ENCODE measurements around the gene GMPS.

The GMPS gene

DNA sequence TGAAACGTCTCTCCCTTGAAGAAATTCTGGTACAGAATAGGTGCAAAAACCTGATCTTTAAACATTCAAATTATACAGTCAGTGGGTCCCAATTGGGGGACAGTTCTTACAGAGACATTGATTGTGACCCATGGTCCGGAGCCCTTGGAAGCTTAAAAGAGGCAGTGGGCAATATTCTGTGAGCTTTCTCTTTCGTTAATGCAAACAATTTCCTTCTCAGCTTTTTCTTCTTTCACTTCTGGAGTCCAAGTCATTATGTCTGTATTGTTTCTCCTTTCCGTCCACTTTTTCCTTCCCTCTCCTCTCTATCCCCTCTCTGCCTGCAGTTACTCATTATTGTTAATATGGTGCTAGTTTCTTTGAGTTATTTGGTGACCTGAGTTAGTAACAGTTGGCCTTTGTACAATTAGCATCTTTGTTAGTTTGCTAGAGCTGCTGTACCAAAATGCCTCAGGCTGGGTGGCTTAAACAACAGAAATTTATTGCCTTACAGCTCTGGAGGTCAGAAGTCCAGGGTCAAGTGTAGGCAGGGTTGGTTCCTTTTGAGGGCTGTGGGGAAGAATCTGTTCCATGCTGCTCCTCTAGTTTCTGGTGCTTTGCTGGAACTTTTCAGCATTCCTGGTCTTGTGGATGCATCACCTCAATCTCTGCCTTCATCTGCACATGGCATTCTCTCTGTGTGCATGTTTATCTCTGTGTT is 102.6 kb downstream of the GMPS start:
- Histone ChIP-seq H3K9me3 (ENCODE audit: control extremely low read depth in 1 of 5, control insufficient read depth in 4 of 5, insufficient read depth in 2 of 5, low read depth in 1 of 5, low read length in 4 of 5) (peaks cover 0 to 6% (median 0%) of the 10 kb centered on the region in 5 experiments), H3K27ac (ENCODE audit: insufficient read depth in 1 of 2, low read depth in 1 of 2, low read length in 2 of 2, poor library complexity in 1 of 2, severe bottlenecking in 2 of 2) (no peak overlapping the region), H3K27me3 (replicated peaks in 2 of 5; ENCODE audit: control insufficient read depth in 4 of 5, insufficient read depth in 5 of 5, low read length in 4 of 5) (no peaks in the 10 kb centered on the region), H3K4me1 (ENCODE audit: control extremely low read depth in 1 of 4, control insufficient read depth in 4 of 4, insufficient read depth in 4 of 4, low read length in 3 of 4) (no peaks in the 10 kb centered on the region), H3K36me3 (ENCODE audit: control insufficient read depth in 4 of 4, insufficient read depth in 4 of 4, low read length in 3 of 4) (no peaks in the 10 kb centered on the region), H3K4me3 (ENCODE audit: control insufficient read depth in 1 of 7, extremely low read depth in 1 of 7, insufficient read depth in 4 of 7, low read depth in 2 of 7, low read length in 6 of 7) (no peak overlapping the region)
- CTCF ChIA-PET, result no interaction called here
- POLR2A ChIA-PET, result no interaction called here
- 90% methylated on average over 3 of the region's 4 CpGs for WGBS (ENCODE audit: insufficient coverage)
- no peak for DNase-seq

DNA sequence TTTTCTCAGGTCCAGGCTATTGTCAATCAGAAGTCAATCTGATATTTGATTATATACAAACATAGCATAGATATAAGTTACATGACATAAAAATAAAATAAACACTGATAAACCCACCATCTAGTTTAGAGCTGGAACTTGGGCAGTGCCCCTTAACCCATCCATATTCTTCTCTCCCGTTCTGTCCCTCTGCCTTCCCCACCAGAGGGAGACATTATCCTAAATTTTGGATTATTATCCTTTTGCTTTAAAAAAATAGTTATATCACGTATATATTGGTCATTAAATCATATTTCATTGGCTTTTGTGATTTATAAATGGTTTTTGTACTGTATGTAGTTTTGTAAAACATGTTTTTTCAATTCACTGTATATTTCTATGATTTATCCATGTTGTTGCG is 107.9 kb downstream of the GMPS start:
- DNase-seq, result no peak
- ChIA-PET POLR2A (no interaction called here), CTCF (no interaction called here)
- Histone ChIP-seq H3K27ac (ENCODE audit: insufficient read depth in 1 of 2, low read depth in 1 of 2, low read length in 2 of 2, poor library complexity in 1 of 2, severe bottlenecking in 2 of 2) (no peak overlapping the region), H3K36me3 (ENCODE audit: control insufficient read depth in 4 of 4, insufficient read depth in 4 of 4, low read length in 3 of 4) (no peaks in the 10 kb centered on the region), H3K9me3 (ENCODE audit: control extremely low read depth in 1 of 5, control insufficient read depth in 4 of 5, insufficient read depth in 2 of 5, low read depth in 1 of 5, low read length in 4 of 5) (no peaks in the 10 kb centered on the region), H3K4me3 (ENCODE audit: control insufficient read depth in 1 of 7, extremely low read depth in 1 of 7, insufficient read depth in 4 of 7, low read depth in 2 of 7, low read length in 6 of 7) (no peak overlapping the region), H3K27me3 (replicated peaks in 2 of 5; ENCODE audit: control insufficient read depth in 4 of 5, insufficient read depth in 5 of 5, low read length in 4 of 5) (no peaks in the 10 kb centered on the region), H3K4me1 (ENCODE audit: control extremely low read depth in 1 of 4, control insufficient read depth in 4 of 4, insufficient read depth in 4 of 4, low read length in 3 of 4) (no peaks in the 10 kb centered on the region)
- no CpG with 5 or more reads among the region's 3 CpGs for WGBS (ENCODE audit: insufficient coverage)

DNA sequence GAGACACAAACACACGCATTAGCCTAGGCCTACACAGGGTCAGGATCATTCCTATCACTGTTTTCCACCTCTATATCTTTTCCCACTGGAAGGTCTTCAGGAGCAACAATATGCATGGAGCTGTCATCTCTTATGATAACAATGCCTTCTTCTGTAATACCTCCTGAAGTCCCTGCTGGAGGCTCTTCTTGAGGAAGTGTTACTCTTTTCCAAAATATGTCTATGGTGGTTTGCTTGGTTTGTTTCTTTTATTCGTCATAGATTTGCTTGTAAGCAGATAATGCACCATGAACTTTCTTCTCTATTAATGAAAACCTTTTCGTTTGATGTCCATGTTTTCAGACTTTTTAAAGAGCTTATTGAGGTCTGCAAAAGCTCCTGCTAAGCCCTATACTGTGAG is 109.3 kb downstream of the GMPS start:
- Histone ChIP-seq H3K36me3 (ENCODE audit: control insufficient read depth in 4 of 4, insufficient read depth in 4 of 4, low read length in 3 of 4) (no peaks in the 10 kb centered on the region), H3K4me1 (ENCODE audit: control extremely low read depth in 1 of 4, control insufficient read depth in 4 of 4, insufficient read depth in 4 of 4, low read length in 3 of 4) (peaks cover 0 to 2% (median 0%) of the 10 kb centered on the region in 4 experiments), H3K9me3 (ENCODE audit: control extremely low read depth in 1 of 5, control insufficient read depth in 4 of 5, insufficient read depth in 2 of 5, low read depth in 1 of 5, low read length in 4 of 5) (no peaks in the 10 kb centered on the region), H3K4me3 (ENCODE audit: control insufficient read depth in 1 of 7, extremely low read depth in 1 of 7, insufficient read depth in 4 of 7, low read depth in 2 of 7, low read length in 6 of 7) (no peak overlapping the region), H3K27me3 (replicated peaks in 2 of 5; ENCODE audit: control insufficient read depth in 4 of 5, insufficient read depth in 5 of 5, low read length in 4 of 5) (no peaks in the 10 kb centered on the region), H3K27ac (ENCODE audit: insufficient read depth in 1 of 2, low read depth in 1 of 2, low read length in 2 of 2, poor library complexity in 1 of 2, severe bottlenecking in 2 of 2) (no peak overlapping the region)
- POLR2A ChIA-PET, result no interaction called here
- CTCF ChIA-PET, result interaction anchor here (0.7 kb wide), 1 partner anchor 15 kb away, joined by 3 read pairs; no protein-coding TSS in a partner anchor
- WGBS (ENCODE audit: insufficient coverage), result 100% methylated on average over 2 of the region's 3 CpGs
- no peak for DNase-seq

DNA sequence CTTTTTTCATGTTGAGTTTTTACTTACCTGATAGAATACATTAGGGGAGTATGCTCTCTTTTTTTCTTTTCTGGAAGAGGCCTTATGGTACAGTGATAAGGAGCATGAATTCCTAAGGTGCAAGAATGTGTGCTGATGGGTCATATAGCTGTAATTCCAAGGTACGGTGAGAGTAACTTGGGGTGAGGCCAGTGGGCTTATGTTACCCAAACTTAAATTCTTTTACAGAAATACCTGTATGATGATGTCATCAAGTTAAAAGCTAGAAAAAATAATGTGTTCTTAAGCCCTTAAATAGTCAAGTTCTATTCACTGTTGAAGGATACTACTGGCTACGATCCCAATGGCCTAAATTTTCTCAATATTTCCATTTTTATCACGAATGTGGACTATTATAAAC is 111.2 kb downstream of the GMPS start:
- DNase-seq, result no peak
- CTCF ChIA-PET, result no interaction called here
- H3K27me3 ChIP-seq (replicated peaks in 2 of 5; ENCODE audit: control insufficient read depth in 4 of 5, insufficient read depth in 5 of 5, low read length in 4 of 5), result no peaks in the 10 kb centered on the region
- H3K4me3 ChIP-seq (ENCODE audit: control insufficient read depth in 1 of 7, extremely low read depth in 1 of 7, insufficient read depth in 4 of 7, low read depth in 2 of 7, low read length in 6 of 7), result no peak overlapping the region
- peaks cover 0 to 3% (median 0%) of the 10 kb centered on the region in 4 experiments for H3K4me1 ChIP-seq (ENCODE audit: control extremely low read depth in 1 of 4, control insufficient read depth in 4 of 4, insufficient read depth in 4 of 4, low read length in 3 of 4)
- no peaks in the 10 kb centered on the region for H3K9me3 ChIP-seq (ENCODE audit: control extremely low read depth in 1 of 5, control insufficient read depth in 4 of 5, insufficient read depth in 2 of 5, low read depth in 1 of 5, low read length in 4 of 5)
- WGBS (ENCODE audit: insufficient coverage), result no CpG with 5 or more reads among the region's 3 CpGs
- no peaks in the 10 kb centered on the region for H3K36me3 ChIP-seq (ENCODE audit: control insufficient read depth in 4 of 4, insufficient read depth in 4 of 4, low read length in 3 of 4)
- POLR2A ChIA-PET, result no interaction called here
- no peak overlapping the region for H3K27ac ChIP-seq (ENCODE audit: insufficient read depth in 1 of 2, low read depth in 1 of 2, low read length in 2 of 2, poor library complexity in 1 of 2, severe bottlenecking in 2 of 2)

DNA sequence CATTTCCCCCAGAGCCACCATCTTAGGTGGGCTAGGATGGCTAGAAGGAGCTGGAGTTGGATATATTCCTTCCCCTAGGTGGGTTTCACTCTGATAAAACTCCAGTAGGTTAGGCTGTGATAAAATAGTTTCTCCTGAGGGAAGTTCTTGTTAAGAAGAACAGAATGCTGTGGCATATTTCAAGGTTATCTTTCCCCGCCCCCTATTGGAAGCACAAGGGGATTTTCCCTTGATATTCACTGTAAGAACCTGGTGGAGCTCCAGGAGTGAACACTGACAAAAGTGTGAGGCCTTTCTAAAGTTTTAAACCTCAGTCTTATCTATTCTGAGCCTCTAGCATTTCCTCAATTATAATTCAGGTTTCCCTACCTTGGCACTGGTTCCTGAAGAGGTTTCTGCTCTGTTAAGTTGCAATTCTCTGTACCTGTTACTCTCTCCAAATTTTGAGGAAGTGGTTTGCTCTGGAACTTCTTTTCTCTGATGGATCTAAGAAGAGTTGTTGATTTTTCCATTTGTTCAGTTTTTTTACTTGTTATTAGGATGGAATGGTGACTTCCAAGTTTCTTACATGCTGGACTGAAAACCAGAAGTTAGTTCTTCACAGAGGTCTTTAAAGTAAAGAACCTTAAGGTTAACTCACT is 113.5 kb downstream of the GMPS start:
- Histone ChIP-seq H3K4me1 (ENCODE audit: control extremely low read depth in 1 of 4, control insufficient read depth in 4 of 4, insufficient read depth in 4 of 4, low read length in 3 of 4) (peaks cover 0 to 3% (median 0%) of the 10 kb centered on the region in 4 experiments), H3K27ac (ENCODE audit: insufficient read depth in 1 of 2, low read depth in 1 of 2, low read length in 2 of 2, poor library complexity in 1 of 2, severe bottlenecking in 2 of 2) (no peak overlapping the region), H3K4me3 (ENCODE audit: control insufficient read depth in 1 of 7, extremely low read depth in 1 of 7, insufficient read depth in 4 of 7, low read depth in 2 of 7, low read length in 6 of 7) (no peak overlapping the region), H3K36me3 (ENCODE audit: control insufficient read depth in 4 of 4, insufficient read depth in 4 of 4, low read length in 3 of 4) (no peaks in the 10 kb centered on the region), H3K9me3 (ENCODE audit: control extremely low read depth in 1 of 5, control insufficient read depth in 4 of 5, insufficient read depth in 2 of 5, low read depth in 1 of 5, low read length in 4 of 5) (no peaks in the 10 kb centered on the region), H3K27me3 (replicated peaks in 2 of 5; ENCODE audit: control insufficient read depth in 4 of 5, insufficient read depth in 5 of 5, low read length in 4 of 5) (no peaks in the 10 kb centered on the region)
- CTCF ChIA-PET, result no interaction called here
- DNase-seq, result no peak
- POLR2A ChIA-PET, result no interaction called here
- 100% methylated on average over 1 of the region's 1 CpG for WGBS (ENCODE audit: insufficient coverage)

DNA sequence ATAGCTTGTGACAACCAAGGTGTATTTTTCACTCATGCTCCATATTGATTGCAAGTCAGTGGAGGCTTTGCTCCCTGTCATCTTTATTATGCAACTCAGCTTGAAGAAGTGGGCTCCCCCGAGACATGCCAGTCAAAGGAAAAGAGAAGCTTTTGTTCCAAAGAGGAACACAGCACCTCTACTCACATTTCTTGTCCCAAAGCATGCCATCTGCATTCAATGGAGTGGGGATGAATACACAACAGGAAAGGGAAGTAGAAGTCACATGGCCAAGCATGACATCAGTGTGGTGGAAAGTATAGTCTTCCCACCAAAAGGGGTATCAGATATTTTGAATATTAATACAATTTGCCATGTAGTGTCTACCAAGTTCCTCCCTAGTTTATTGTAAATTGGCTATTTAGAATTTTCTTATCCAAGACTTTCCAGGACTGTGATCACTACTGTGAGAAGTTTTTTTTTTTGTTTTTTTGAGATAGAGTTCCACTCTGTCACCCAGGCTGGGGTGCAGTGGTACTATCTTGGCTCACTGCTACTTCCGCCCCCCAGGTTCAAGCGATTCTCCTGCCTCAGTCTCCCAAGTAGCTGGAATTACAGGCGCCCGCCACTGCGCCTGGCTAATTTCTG is 114.5 kb downstream of the GMPS start:
- ChIA-PET POLR2A (no interaction called here), CTCF (no interaction called here)
- Histone ChIP-seq H3K27me3 (replicated peaks in 2 of 5; ENCODE audit: control insufficient read depth in 4 of 5, insufficient read depth in 5 of 5, low read length in 4 of 5) (no peaks in the 10 kb centered on the region), H3K36me3 (ENCODE audit: control insufficient read depth in 4 of 4, insufficient read depth in 4 of 4, low read length in 3 of 4) (no peaks in the 10 kb centered on the region), H3K4me1 (ENCODE audit: control extremely low read depth in 1 of 4, control insufficient read depth in 4 of 4, insufficient read depth in 4 of 4, low read length in 3 of 4) (peaks cover 0 to 3% (median 0%) of the 10 kb centered on the region in 4 experiments), H3K27ac (ENCODE audit: insufficient read depth in 1 of 2, low read depth in 1 of 2, low read length in 2 of 2, poor library complexity in 1 of 2, severe bottlenecking in 2 of 2) (no peak overlapping the region), H3K4me3 (ENCODE audit: control insufficient read depth in 1 of 7, extremely low read depth in 1 of 7, insufficient read depth in 4 of 7, low read depth in 2 of 7, low read length in 6 of 7) (no peak overlapping the region), H3K9me3 (ENCODE audit: control extremely low read depth in 1 of 5, control insufficient read depth in 4 of 5, insufficient read depth in 2 of 5, low read depth in 1 of 5, low read length in 4 of 5) (no peaks in the 10 kb centered on the region)
- 100% methylated on average over 5 of the region's 6 CpGs for WGBS (ENCODE audit: insufficient coverage)
- DNase-seq, result no peak

DNA sequence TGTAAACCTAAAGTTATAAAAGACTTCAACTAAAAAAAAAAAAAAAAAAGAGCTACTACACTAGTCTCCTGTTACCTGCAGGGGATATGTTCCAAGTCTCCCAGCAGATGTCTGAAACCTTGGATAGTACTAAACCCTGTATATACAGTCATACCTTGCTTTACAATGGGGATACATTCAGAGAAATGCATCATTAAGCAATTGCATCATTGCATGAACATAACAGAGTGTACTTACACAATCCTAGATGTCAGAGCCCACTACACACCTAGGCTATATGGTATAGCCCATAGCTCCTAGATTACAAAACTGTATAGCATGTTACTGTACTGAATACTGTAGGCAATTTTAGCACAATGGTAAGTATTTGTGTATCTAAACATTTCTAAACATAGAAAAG is 119.1 kb downstream of the GMPS start:
- H3K27ac ChIP-seq (ENCODE audit: insufficient read depth in 1 of 2, low read depth in 1 of 2, low read length in 2 of 2, poor library complexity in 1 of 2, severe bottlenecking in 2 of 2), result no peak overlapping the region
- peaks cover 0 to 3% (median 0%) of the 10 kb centered on the region in 4 experiments for H3K4me1 ChIP-seq (ENCODE audit: control extremely low read depth in 1 of 4, control insufficient read depth in 4 of 4, insufficient read depth in 4 of 4, low read length in 3 of 4)
- H3K9me3 ChIP-seq (ENCODE audit: control extremely low read depth in 1 of 5, control insufficient read depth in 4 of 5, insufficient read depth in 2 of 5, low read depth in 1 of 5, low read length in 4 of 5), result no peaks in the 10 kb centered on the region
- no peak overlapping the region for H3K4me3 ChIP-seq (ENCODE audit: control insufficient read depth in 1 of 7, extremely low read depth in 1 of 7, insufficient read depth in 4 of 7, low read depth in 2 of 7, low read length in 6 of 7)
- H3K27me3 ChIP-seq (replicated peaks in 2 of 5; ENCODE audit: control insufficient read depth in 4 of 5, insufficient read depth in 5 of 5, low read length in 4 of 5), result no peaks in the 10 kb centered on the region
- POLR2A ChIA-PET, result no interaction called here
- no peaks in the 10 kb centered on the region for H3K36me3 ChIP-seq (ENCODE audit: control insufficient read depth in 4 of 4, insufficient read depth in 4 of 4, low read length in 3 of 4)
- CTCF ChIA-PET, result no interaction called here
- DNase-seq, result no peak

All from common myeloid progenitor, CD34-positive (primary cell).